Neural progenitor cell (in vitro differentiated cells): ENCODE measurements around the gene EFCAB6.

Experiments
- CTCF ChIP-seq: fragments of 200-600 bp; sonication (generic); IDR thresholded peaks from 2 replicates; pipeline ENCODE4 v1.5.1; 2017; ENCODE audit warnings: antibody characterized with exemption, mild to moderate bottlenecking
- EZH2 ChIP-seq: fragments of 200-600 bp; sonication (generic); IDR thresholded peaks from 2 replicates; pipeline ENCODE4 v1.6.1; 2017; ENCODE audit warnings: antibody characterized with exemption, mild to moderate bottlenecking, moderate library complexity

GRCh38 chr22:43846966-43847365, 34.9 kb upstream of the EFCAB6 start:
- TF ChIP-seq EZH2: no peak
- TF ChIP-seq CTCF: no peak
